Panc1 (cell line): ENCODE data around the gene AATF.

ENCODE experiments used
- CTCF ChIP-seq: fragments of 450-650 bp; IDR thresholded peaks from 2 replicates; pipeline ENCODE4 v1.5.1; 2017; ENCODE audit warnings: mild to moderate bottlenecking
- POLR2AphosphoS5 ChIP-seq: IDR thresholded peaks from 2 replicates; pipeline ENCODE4 v1.6.1; 2012; ENCODE audit warnings: mild to moderate bottlenecking, low read depth, low read length, moderate library complexity
- TCF7L2 ChIP-seq: IDR thresholded peaks from 2 replicates; pipeline ENCODE4 v1.6.1; 2011; ENCODE audit warnings: mild to moderate bottlenecking, low read depth, low read length, inconsistent platforms

- TF ChIP-seq CTCF (no peak), POLR2AphosphoS5 (no peak), TCF7L2 (no peak)
Measured at GRCh38 chr17:37028040-37028439, 79.3 kb downstream of the AATF start.
